Hematopoietic multipotent progenitor cell (in vitro differentiated cells): Measurements from ENCODE around the gene ZBTB12. TPM values are rescaled to one million over a fixed set of nuclear protein-coding genes. Genes with fewer than 3 reads are reported as not detected.
"Not testable (repeated sequence)": the region's sequence is repeated elsewhere in the genome, so short reads cannot be mapped to it uniquely, and the experiment has no call there.

Experiments
- DNase-seq, 3 donors: peaks; one replicate each; pipeline ENCODE4 v3.0.0-alpha.2; 2011 to 2015; ENCODE audit warnings: low read depth in 2 of 3, low spot score in 2 of 3
- total RNA-seq: library from RNA; depleted of rRNA; stranded (reverse); fragments of >200 nt; gene quantifications from one replicate; pipeline ENCODE4 v1.2.3, GENCODE V29; 2012

ZBTB12 gene
- total RNA-seq: 8.9 TPM

- peak; percentile 72 to 95 (median 93) for DNase-seq
These were observed at the start of gene ZBTB12 for GRCh38 chr6:31901953-31902643. Gene ZBTB12, minus strand, starts transcription at chr6:31902086. Its CDS starts 781 bp downstream, at chr6:31901305.

GRCh38 chr6:31949926-31950548 lies 48.2 kb upstream of the ZBTB12 start:
- no peak for DNase-seq

GRCh38 chr6:31948753-31949413 lies 47.0 kb upstream of the ZBTB12 start:
- no peak for DNase-seq

- no peak for DNase-seq
These were observed 46.4 kb upstream of the ZBTB12 start for GRCh38 chr6:31948306-31948705.

GRCh38 chr6:31947864-31948263 lies 46.0 kb upstream of the ZBTB12 start:
- DNase-seq: no peak

- no peak for DNase-seq
These were observed 45.3 kb upstream of the ZBTB12 start for GRCh38 chr6:31947070-31947675.

GRCh38 chr6:31946370-31946885 lies 44.5 kb upstream of the ZBTB12 start:
- DNase-seq: no peak

- DNase-seq: peak in 1 of 3 donors; percentile 30
These were observed 43.9 kb upstream of the ZBTB12 start, which contains the start of gene CFB for GRCh38 chr6:31945507-31946369. Gene CFB, plus strand, starts transcription at chr6:31946095. Its CDS starts 127 bp downstream, at chr6:31946222.

- DNase-seq: no peak
These were observed 43.2 kb upstream of the ZBTB12 start for GRCh38 chr6:31945154-31945506.

GRCh38 chr6:31943742-31944141 lies 41.9 kb upstream of the ZBTB12 start:
- DNase-seq: no peak

GRCh38 chr6:31940256-31940664 lies 38.4 kb upstream of the ZBTB12 start:
- DNase-seq: no peak

- DNase-seq: no peak
These were observed 33.9 kb upstream of the ZBTB12 start for GRCh38 chr6:31935823-31936222.

GRCh38 chr6:31935021-31935420 lies 33.1 kb upstream of the ZBTB12 start:
- no peak for DNase-seq

- no peak for DNase-seq
These were observed 31.7 kb upstream of the ZBTB12 start for GRCh38 chr6:31933537-31933936.

GRCh38 chr6:31932137-31932536 lies 30.3 kb upstream of the ZBTB12 start:
- DNase-seq: not testable (repeated sequence)

GRCh38 chr6:31930962-31931361 lies 29.1 kb upstream of the ZBTB12 start:
- no peak for DNase-seq

- no peak for DNase-seq
These were observed 26.7 kb upstream of the ZBTB12 start for GRCh38 chr6:31928672-31928939.

GRCh38 chr6:31927863-31928671 lies 26.2 kb upstream of the ZBTB12 start:
- no peak for DNase-seq

- DNase-seq: no peak
These were observed 25.5 kb upstream of the ZBTB12 start, which contains the start of gene C2 for GRCh38 chr6:31927242-31927862. Gene C2, plus strand, starts transcription at chr6:31927717. Its CDS starts 36 bp downstream, at chr6:31927753.
